G401.6 (cell line): ENCODE results near the gene LAMB4.

Experiments used
- FAIRE-seq: peaks from 2 replicates; lab custom pipeline; 2012; peaks lifted over from hg19 to GRCh38; lab: Jason Lieb, UNC

Gene LAMB4

GRCh38 chr7:108143658-108144420 is 13.7 kb upstream of the LAMB4 start:
- FAIRE-seq, result no peak

GRCh38 chr7:108142675-108143259 is 12.6 kb upstream of the LAMB4 start:
- FAIRE-seq, result no peak

DNA sequence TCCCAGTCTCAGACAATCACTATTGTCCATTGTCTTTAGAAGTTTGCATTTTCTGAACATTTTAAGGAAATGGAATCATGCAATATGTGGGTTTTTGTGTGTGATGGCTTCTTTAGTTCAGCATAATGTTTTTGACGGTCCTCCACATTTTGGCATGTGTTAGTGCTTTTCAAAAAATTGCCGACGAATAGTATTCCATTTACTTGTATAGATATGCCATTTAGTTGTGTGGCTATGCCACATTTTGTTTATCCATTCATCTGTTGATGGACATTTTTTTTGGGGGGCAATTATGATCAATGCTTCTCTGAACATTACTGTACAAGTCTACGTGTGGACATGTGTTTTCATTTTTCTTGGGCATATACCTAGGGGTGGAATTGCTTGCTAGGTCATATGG is 12.0 kb upstream of the LAMB4 start:
- no peak for FAIRE-seq

DNA sequence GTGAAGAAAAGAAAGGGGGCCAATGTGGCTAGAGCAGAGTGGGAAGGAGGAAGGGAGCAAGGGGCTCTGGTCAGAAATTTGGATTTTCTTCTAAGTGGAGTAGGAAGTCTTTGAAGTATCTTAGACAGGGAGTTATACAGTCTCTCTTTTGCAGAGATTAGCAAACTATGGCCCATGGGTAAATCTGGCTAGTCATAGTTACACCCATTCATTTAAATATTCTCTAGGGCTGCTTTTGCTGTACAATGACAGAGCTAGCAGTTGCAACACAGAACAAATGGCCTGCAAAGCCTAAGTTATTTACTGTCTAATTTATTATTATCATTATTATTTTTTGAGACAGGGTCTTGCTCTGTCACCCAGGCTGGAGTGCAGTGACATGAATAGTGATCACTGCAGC is 10.5 kb upstream of the LAMB4 start:
- FAIRE-seq, result no peak

DNA sequence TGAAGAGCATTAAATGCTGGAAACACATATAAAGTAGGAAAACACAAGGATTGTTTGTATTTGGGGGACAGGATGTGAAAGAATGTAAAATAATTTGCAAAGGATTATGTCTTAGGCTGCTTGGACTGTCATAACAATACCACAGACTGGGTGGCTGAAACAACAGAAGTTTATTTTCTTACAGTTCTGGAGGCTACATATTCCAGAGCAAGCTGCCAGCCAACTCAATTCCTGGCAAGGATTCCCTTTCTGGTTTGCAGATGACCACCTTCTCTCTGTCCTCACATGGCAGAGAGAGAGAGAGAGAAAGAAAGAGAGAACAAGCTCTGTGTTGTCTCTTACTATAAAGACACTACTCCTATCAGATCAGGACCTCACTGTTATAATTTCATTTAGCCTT is 8.8 kb upstream of the LAMB4 start:
- FAIRE-seq, result no peak

GRCh38 chr7:108137993-108138392 is 7.8 kb upstream of the LAMB4 start:
- FAIRE-seq, result no peak

GRCh38 chr7:108137040-108137439 is 6.9 kb upstream of the LAMB4 start:
- no peak for FAIRE-seq

DNA sequence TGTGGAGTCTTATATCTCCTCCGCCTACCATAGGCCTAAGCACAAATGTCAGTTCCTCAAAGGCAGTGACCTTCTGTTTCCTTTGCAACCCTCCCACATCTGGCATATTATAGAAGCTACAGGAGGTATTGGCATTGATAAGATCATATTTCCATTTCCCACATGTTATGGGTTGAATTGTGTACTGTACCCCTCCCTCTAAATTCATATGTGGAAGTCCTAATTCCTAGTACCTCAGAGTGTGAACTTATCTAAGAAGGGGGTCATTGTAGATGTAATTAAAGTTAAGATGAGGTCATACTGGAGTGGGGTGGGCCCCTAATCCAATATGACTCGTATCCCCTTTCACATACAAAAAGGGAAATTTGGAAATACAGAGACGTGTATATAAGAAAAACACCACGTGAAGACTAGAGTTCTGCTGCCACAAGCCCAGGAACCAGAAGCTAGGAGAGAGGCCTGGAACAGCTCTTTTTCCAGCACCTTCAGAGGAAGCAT is 6.1 kb upstream of the LAMB4 start:
- FAIRE-seq, result no peak

- no peak for FAIRE-seq
Measured at GRCh38 chr7:108135446-108136190, 5.5 kb upstream of the LAMB4 start.

GRCh38 chr7:108134486-108134885 is 4.3 kb upstream of the LAMB4 start:
- no peak for FAIRE-seq

GRCh38 chr7:108132551-108133265 is 2.5 kb upstream of the LAMB4 start:
- FAIRE-seq, result no peak

DNA sequence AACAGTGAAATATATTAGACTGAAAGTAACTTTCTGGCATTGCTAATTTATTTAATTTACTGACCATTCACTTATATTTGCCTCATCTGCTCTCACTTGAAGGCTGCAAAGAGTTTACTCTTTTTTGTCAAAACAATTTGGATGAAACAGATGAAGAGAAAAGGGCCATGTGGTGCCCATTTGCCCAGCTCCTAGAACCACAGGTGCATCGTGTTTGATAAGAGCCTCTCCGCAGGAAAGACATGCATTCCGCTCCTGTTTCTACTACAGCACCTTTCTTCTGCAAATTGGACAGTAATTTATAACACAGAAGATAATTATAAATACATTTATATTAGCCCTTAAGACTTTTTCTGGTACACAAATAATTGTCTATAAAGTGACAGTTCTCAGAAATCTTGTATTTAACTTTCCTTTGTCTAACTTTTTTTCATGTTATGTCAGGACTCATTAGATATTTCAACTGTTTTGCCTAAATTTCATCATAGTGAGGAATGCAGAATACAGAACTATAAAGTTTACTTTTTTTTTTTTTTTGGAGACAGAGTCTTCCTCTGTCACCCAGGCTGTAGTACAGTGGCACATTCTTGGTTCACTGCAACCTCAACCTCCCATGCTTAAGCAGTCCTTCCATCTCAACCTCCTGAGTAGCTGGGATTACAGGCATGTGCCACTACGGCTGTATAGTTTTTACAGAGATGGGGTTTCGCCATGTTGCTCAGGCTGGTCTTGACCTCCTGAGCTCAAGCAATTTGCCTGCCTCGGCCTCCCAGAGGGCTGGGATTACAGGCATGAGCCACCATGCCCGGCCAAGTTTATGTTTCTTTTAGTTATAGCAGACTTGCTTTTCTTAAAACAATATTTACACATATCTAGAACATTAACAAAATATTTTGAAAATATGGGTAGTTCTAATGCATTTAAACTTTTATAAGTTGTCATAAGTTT is 869 bp downstream of the LAMB4 start:
- no peak for FAIRE-seq

GRCh38 chr7:108128514-108128913 is 1.6 kb downstream of the LAMB4 start:
- no peak for FAIRE-seq

DNA sequence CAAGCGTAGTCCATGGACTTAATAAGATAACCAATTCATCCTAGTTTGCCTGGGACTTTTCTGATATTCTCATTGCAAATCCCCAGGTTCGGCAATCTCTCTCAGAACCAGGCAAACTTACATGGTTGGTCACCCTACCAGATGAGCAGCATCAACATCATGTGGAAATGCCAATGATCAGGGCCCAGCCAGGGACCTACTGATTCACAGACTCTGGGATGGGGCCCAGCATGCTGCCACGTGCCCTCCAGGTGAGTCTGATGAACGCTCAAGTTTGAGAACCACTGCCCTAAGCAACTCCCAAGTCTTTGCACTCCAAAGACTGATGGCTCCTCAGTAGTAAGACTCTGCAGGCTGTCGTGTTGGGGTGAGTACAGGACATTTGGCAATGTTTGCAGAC is 2.7 kb downstream of the LAMB4 start:
- no peak for FAIRE-seq

DNA sequence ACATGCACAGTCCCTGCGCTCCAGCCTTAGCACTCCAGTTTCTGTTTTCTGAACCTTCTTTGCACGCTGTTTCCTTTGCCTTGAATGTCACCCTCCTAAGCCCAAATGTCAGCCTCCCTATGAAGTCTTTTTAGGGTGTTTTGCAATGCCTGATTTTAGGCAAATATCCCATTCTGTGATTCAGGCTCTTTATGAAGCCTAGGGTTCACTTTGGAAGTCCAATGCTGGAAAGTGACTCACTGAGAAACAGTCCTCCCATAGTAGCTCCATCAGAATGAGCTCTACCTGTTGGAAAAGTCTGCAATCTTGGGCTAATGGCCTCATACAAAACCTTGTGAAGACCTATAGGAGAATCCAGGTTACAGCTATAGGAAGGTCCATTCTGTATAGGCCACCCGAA is 5.3 kb downstream of the LAMB4 start:
- no peak for FAIRE-seq

- FAIRE-seq, result no peak
Measured at GRCh38 chr7:108122181-108122580, 8.0 kb downstream of the LAMB4 start.

DNA sequence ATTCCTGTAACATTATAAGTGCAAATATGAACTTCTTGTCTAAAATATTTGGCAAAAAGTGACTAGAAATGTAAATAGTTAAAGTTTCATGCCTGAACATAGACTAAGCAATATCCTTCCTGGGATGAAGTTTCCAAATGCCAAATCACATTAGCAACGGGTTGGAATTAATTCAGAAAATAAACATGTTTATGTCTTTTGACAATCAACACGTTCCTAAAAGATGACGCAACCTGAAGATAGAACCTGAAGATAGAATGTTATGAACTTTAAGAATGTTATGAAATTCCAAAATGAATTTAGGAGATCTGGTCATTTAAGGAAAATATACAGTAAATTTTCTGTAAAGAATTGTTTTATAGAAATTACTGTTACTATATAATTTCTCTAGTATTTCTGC is 9.2 kb downstream of the LAMB4 start:
- no peak for FAIRE-seq

GRCh38 chr7:108120196-108120595 is 10.0 kb downstream of the LAMB4 start:
- no peak for FAIRE-seq

DNA sequence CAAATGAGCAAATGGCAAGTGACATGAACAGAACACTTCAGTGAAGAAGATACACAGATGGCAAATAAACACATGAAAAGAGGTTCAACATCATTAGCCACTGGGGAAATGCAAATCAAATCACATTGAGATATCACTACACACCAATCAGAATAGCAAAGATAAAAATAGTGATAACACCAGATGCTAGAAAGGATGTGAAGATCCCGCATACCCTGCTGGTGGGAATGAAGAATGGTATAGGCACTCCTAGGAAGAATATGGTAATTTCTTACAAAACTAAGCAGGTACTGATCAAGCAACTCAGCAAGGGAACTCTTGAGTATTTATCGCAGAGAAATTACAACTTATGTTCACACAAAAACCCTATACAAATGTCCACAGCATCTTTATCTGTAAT is 11.2 kb downstream of the LAMB4 start:
- FAIRE-seq, result no peak

GRCh38 chr7:108114117-108114841 is 15.9 kb downstream of the LAMB4 start:
- FAIRE-seq, result no peak

GRCh38 chr7:108112683-108113082 is 17.5 kb downstream of the LAMB4 start:
- FAIRE-seq, result no peak
